Lung (tissue), 12 donors: Measurements from ENCODE around the gene HDAC4. TPM values are rescaled to one million over a fixed set of nuclear protein-coding genes. Genes with fewer than 3 reads are reported as not detected.
A peak's percentile ranks its signal among the peaks of the same experiment; 100 is the strongest.

ENCODE experiments used
- ATAC-seq: fragments of 200-7000 bp; cut with Tn5 transposase; one replicate; pipeline ENCODE4 v1.9.1; 2020; ENCODE audit warnings: moderate number of reproducible peaks; ENCODE audit not compliant: insufficient read depth, low FRiP score
- DNase-seq, 3 donors: peaks; one replicate each; pipeline ENCODE4 v3.0.0-alpha.2; 2013 to 2017
- H3K27ac ChIP-seq, 2 donors: one replicate each; pipeline ENCODE4 v1.5.1; 2013; ENCODE audit warnings: mild to moderate bottlenecking in 2 of 2, moderate library complexity in 2 of 2, control low read depth in 1 of 2, inconsistent platforms in 1 of 2, low read depth in 1 of 2, low read length in 1 of 2
- H3K27me3 ChIP-seq, 3 donors: one replicate each; pipeline ENCODE4 v1.5.1; 2013; ENCODE audit warnings: low read length in 2 of 3; ENCODE audit not compliant: control insufficient read depth in 3 of 3, insufficient read depth in 3 of 3
- H3K36me3 ChIP-seq, 4 donors: one replicate each; pipeline ENCODE4 v1.5.1; 2013; ENCODE audit warnings: low read length in 4 of 4, mild to moderate bottlenecking in 1 of 4, moderate library complexity in 1 of 4; ENCODE audit not compliant: control insufficient read depth in 4 of 4, insufficient read depth in 4 of 4
- H3K4me1 ChIP-seq, 5 donors: one replicate each; pipeline ENCODE4 v1.5.1; 2013; ENCODE audit warnings: low read length in 5 of 5, mild to moderate bottlenecking in 2 of 5, moderate library complexity in 1 of 5; ENCODE audit not compliant: control insufficient read depth in 5 of 5, insufficient read depth in 5 of 5
- H3K4me3 ChIP-seq: one replicate; pipeline ENCODE4 v1.5.1; 2013; ENCODE audit warnings: mild to moderate bottlenecking, control low read depth, moderate library complexity
- H3K9ac ChIP-seq, 2 donors: one replicate each; pipeline ENCODE4 v1.5.1; 2013; ENCODE audit warnings: low read length in 2 of 2, control low read depth in 1 of 2; ENCODE audit not compliant: insufficient read depth in 1 of 2
- H3K9me3 ChIP-seq, 4 donors: one replicate each; pipeline ENCODE4 v1.5.1; 2013; ENCODE audit warnings: low read length in 3 of 4, mild to moderate bottlenecking in 1 of 4, moderate library complexity in 1 of 4; ENCODE audit not compliant: control insufficient read depth in 4 of 4, insufficient read depth in 3 of 4
- WGBS, 2 donors: extraction: QIAGEN DNeasy Blood & Tissue Kit; methylation state at CpG; one replicate each; pipeline ENCODE4 v1.1.7; 2013; 5-methylcytosine and 5-hydroxymethylcytosine counted together
- polyA plus RNA-seq, 2 donors: library from polyadenylated mRNA; stranded (reverse); fragments of 200-250 nt; gene quantifications; one replicate each; pipeline ENCODE4 v1.2.1, GENCODE V29; 2013
- total RNA-seq, 2 donors: library from RNA; depleted of rRNA in 1 of 2; stranded (reverse); fragments of >200 nt in 1 of 2; gene quantifications; one replicate each; pipeline ENCODE4 v1.2.1, GENCODE V29; 2014 to 2021
- TF ChIP-seq, protein P1 (sequence below): IDR thresholded peaks from 2 replicates; pipeline ENCODE4 v1.5.1; 2012; ENCODE audit warnings: mild to moderate bottlenecking; ENCODE audit errors: control extremely low read depth, extremely low read depth
- donor health status: control.
- donor health status: control.
- donor health status: Bipolar disorder and iron deficiency.
- donor health status: healthy.
- donor health status: DM: yes; HTN: yes; CAD: no.

Gene HDAC4
- total and polyA plus RNA-seq, 4 donors, result 6.9 to 47.7 (median 20.7) TPM

DNA sequence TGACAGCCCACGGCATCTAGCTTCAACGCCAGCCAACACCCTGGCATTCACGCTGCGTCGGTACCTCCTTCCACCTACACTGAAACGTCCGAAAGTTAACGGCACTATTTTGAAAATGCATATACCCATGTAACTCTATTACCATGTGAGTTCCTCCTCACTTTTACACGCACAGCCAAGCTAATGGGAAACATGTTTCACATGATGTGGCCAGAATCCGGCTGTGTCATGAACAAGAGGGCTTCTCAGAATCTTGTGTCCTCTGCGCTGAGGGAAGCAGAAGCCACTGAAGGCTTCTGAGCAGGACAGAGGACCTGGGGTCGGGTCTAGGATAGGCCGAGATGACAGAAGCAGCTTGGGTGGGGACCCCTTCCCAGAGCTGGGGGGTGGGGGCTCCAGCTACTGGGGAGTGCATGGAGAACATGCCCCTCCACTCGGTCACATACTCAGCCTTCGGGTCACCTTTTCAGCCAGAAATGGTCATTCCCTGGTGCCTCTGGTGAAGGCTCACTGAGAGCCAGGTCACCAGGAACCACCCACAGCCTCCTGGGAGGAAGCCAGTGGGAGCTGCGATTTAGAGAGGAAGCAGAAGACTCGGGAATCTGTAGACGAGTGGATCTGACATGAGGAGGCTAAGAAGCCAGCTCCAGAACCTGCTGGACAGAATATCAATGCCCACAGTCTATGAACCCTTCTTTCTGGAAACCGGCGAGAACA lies 41.5 kb downstream of the HDAC4 start:
- TF ChIP-seq, protein P1, sequence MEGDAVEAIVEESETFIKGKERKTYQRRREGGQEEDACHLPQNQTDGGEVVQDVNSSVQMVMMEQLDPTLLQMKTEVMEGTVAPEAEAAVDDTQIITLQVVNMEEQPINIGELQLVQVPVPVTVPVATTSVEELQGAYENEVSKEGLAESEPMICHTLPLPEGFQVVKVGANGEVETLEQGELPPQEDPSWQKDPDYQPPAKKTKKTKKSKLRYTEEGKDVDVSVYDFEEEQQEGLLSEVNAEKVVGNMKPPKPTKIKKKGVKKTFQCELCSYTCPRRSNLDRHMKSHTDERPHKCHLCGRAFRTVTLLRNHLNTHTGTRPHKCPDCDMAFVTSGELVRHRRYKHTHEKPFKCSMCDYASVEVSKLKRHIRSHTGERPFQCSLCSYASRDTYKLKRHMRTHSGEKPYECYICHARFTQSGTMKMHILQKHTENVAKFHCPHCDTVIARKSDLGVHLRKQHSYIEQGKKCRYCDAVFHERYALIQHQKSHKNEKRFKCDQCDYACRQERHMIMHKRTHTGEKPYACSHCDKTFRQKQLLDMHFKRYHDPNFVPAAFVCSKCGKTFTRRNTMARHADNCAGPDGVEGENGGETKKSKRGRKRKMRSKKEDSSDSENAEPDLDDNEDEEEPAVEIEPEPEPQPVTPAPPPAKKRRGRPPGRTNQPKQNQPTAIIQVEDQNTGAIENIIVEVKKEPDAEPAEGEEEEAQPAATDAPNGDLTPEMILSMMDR, result no peak
- Histone ChIP-seq H3K4me1 (peaks cover 0 to 8% (median 5%) of the 10 kb centered on the region in 5 donors), H3K9ac (no peak overlapping the region), H3K36me3 (no peaks in the 10 kb centered on the region), H3K4me3 (no peak overlapping the region), H3K27ac (no peak overlapping the region), H3K9me3 (no peaks in the 10 kb centered on the region), H3K27me3 (no peaks in the 10 kb centered on the region)
- 89 to 91% methylated on average over 20 of the region's 20 CpGs for WGBS, 2 donors
- ATAC-seq (no peak), DNase-seq (no peak)

DNA sequence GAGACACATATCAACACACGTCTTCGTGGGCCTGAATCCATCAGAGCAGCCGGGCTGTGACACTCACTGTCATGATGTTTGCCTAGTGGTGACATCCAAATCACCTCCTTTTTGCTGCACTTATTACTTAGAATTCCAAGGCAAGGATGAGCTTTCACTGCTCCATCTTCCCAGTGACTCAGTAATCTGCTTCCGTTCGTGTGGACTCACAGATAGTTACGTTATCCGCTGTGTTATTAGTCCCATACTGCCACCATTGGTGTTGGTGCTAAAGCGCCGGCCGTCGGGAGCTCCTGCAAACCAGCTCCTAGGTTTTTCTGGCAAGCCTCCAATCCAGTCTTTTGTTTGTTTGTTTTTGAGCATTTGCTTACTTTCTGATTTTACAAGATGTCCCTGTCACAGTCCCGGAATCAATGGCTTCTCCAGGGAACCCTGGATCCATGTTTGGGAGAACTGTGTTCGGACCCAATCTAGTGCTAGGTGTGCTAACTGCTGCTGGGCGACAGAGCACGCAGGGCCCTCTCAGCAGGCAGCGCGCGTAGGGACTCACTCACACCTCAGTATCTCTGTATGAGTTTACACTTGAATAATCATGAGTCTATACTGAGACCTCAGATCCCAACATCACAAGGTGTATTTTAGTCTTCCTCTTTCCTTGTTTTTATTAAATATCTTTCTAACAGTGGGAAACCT lies 42.6 kb downstream of the HDAC4 start:
- Histone ChIP-seq H3K9ac (no peak overlapping the region), H3K27me3 (no peaks in the 10 kb centered on the region), H3K4me1 (peaks cover 0 to 8% (median 5%) of the 10 kb centered on the region in 5 donors), H3K9me3 (no peaks in the 10 kb centered on the region), H3K27ac (no peak overlapping the region), H3K4me3 (no peak overlapping the region), H3K36me3 (no peaks in the 10 kb centered on the region)
- 93 to 96% methylated on average over 18 of the region's 18 CpGs for WGBS, 2 donors
- peak in 2 of 3 donors; percentile 32 to 44 for DNase-seq
- TF ChIP-seq, protein P1, result no peak
- no peak for ATAC-seq

DNA sequence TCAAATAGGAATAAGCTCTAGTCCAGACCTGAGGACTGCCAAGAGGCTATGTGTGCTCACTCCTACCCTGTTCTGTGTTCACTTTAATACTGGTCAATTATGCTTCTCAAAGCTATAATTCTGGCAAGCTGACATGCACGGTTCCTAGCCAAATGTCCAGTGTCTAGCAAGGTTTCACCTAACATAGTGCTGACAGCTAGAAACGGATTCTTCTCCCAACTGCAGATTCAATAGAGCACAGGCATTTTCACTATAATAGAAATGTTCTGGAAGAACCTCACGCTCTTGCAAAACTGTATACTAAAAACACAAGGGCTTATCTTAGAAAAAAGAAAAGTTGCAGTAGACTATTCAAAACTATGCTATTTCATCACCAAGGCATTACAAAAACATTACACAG lies 45.1 kb downstream of the HDAC4 start:
- Histone ChIP-seq H3K27me3 (no peaks in the 10 kb centered on the region), H3K36me3 (peaks cover 0 to 7% (median 0%) of the 10 kb centered on the region in 4 donors), H3K27ac (peak overlapping the region in 1 of 2 donors; percentile 29), H3K4me1 (peaks cover 0 to 10% (median 6%) of the 10 kb centered on the region in 5 donors), H3K9me3 (no peaks in the 10 kb centered on the region), H3K9ac (peak overlapping the region in 1 of 2 donors; percentile 20), H3K4me3 (no peak overlapping the region)
- TF ChIP-seq, protein P1, result no peak
- ATAC-seq, result no peak
- peak in 2 of 3 donors; percentile 43 to 63 for DNase-seq
- 70 to 87% methylated on average over 3 of the region's 3 CpGs for WGBS, 2 donors
